Metanephros (tissue), 1 donor: Measurements from ENCODE around the gene ZNF226. TPM values are rescaled to one million over a fixed set of nuclear protein-coding genes. Genes with fewer than 3 reads are reported as not detected.

Experiments
- total RNA-seq: library from RNA; depleted of rRNA; stranded (reverse); fragments of >200 nt; gene quantifications from one replicate; pipeline ENCODE4 v1.2.3, GENCODE V29; 2014

Gene ZNF226
- 23.0 TPM for total RNA-seq

DNA sequence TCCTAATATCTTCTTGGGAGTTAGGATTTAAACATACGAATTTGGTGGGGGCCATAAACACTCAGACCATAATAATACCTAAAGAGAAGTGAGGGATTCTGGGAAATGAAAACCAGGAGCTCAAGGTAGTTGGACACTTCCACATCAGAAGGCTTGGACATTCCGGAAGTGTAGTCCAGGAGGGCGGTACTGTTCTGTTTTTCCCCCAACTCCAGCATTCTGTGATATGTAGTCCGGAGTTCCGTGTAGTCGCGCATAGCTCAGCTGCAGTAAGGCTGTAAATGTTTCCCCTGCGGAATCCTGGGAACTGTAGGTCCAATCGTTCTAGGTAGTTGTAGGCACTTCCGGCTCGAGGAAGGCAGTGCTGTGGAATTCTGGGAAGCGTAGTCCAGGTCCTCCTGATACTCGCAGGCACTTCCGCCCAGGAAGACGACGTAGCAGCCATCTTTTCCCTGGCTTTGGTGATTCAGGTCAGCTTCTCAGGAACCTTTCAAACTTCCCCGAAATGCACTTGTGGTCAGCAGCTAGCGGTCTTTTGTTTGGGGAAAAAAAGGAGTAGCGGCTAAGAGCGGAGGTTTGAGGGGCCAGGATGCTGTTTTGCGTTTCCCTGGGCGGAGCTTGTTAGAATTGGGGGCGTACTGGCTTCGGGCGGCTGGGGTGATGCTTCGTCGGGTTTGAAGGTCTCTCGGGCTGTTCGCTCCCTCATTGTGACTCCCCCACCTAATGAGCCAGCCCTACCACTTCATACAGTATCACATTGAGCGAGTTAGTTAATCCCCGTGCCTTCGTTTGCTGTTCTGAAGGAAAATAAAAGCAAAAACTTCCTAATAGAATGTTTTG is at the start of gene ZNF226:
ZNF226 (plus strand) TSS at position 428 of the 840 bp plus-strand sequence. CDS start 4,981 bp downstream, outside the sequence.

DNA sequence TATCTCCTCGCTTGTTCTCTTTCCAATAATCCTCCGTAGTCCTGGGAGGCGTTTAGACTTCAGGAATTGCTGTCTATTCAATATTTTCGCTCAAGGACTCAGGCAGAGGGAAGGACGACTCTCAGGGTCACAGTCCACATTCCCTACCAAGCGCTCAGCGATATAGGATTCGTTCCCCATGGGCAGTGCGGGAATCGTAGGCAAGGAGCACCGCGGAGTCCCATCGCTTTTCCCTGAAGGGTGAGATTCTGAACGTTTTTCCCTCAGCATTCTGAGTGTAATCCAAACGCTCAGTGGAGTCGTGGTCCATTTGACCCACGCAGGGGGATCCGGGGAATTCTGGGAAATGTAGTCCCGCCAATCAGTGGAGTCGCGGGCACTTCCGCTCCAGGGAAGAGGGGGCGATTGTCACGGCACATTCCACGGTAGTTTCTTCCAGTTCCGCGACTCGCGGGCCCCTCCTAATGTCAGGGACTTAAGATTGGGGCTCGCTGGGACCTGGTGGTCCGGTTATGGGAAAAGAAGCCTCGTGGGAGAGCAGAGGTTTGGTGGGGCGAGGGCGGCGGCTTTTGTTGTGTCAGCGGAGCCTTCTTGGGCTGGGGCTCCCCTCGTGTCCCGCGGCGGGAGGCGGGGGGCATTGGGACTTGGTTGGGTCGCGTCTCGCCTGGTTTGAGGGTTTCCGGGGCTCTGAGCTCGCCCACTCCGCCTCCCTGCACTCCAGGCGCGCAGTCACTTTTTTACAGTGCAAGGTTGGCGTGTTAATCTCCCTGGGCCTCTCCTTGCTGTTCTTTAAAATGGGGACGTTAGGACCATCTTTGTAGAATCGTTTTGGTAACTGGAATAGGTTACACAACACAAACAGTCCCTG is 23.5 kb upstream of the ZNF226 start, which contains the start of gene ZNF234:
ZNF234 (plus strand) TSS at position 364 of the 868 bp plus-strand sequence. CDS start 3,079 bp downstream, outside the sequence.

DNA sequence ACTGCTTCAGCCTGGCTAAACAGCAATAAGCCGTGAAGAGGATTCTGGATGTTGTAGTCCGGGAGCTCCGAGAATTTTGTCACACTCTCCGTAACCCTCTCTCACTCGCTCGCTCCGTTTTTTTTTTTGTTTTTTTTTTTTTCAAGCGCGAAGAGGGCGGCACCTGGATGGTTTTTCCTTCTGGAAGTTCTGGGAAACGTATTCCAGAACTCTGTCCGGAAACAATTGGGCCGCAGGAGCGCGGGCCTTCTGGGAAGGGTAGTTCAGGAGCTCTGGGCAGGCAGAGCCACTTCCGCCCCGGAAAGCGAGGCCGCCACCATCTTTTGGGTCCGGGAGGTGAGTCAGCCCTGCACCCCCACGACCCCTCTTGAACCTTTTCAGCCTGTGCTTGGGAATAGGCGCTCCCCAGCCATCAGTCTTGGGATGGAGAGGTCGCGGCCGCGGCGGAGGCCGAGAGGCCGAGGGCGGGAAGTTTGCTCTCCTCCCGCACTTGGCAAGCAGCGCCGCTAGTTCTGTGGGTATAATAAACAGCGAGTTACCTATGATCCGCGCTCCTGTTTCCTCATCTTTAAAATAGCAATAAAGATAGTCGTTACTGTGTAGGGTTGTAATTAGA is 47.5 kb downstream of the ZNF226 start, which contains the start of gene ZNF227:
ZNF227 (plus strand) TSS at position 283 of the 616 bp plus-strand sequence. CDS start 5,261 bp downstream, outside the sequence.

Other genes starting within 250 kb of the ZNF226 start
- 19.3 TPM for gene ZNF45, start 229.8 kb upstream of the ZNF226 start, total RNA-seq
- 11.6 TPM for gene ZNF221, start 213.9 kb upstream of the ZNF226 start, total RNA-seq
- gene ZNF155, start 180.9 kb upstream of the ZNF226 start, total RNA-seq = 11.1 TPM
- 6.0 TPM for gene ZNF230, start 162.1 kb upstream of the ZNF226 start, total RNA-seq
- 3.3 TPM for gene ZNF222, start 139.7 kb upstream of the ZNF226 start, total RNA-seq
- 8.3 TPM for gene ZNF223, start 113.1 kb upstream of the ZNF226 start, total RNA-seq
- 3.7 TPM for gene ZNF284, start 92.9 kb upstream of the ZNF226 start, total RNA-seq
- 45.6 TPM for gene ZNF224, start 70.7 kb upstream of the ZNF226 start, total RNA-seq
- 8.2 TPM for gene ZNF225, start 51.7 kb upstream of the ZNF226 start, total RNA-seq
- gene ZNF234, start 23.5 kb upstream of the ZNF226 start, total RNA-seq = 13.7 TPM
- gene ZNF227, start 47.4 kb downstream of the ZNF226 start, total RNA-seq = 28.1 TPM
- gene ZNF233, start 94.8 kb downstream of the ZNF226 start, total RNA-seq = 2.6 TPM
- gene ZNF235, start 139.9 kb downstream of the ZNF226 start, total RNA-seq = 13.5 TPM
- gene ZNF112, start 191.6 kb downstream of the ZNF226 start, total RNA-seq = 11.9 TPM
- 6.4 TPM for gene ZNF285, start 236.5 kb downstream of the ZNF226 start, total RNA-seq